Activated CD8-positive, alpha-beta memory T cell treated with anti-CD3 and anti-CD28 coated beads, Interleukin-2, amount 50 U/mL, for 4 hours (primary cell): ENCODE results near the gene CRYAA.
A peak's percentile ranks its signal among the peaks of the same experiment; 100 is the strongest.
"Not testable (repeated sequence)": the region's sequence is repeated elsewhere in the genome, so short reads cannot be mapped to it uniquely, and the experiment has no call there.

Experiments
- DNase-seq: peaks from one replicate; pipeline ENCODE4 v3.0.0-alpha.2; 2020

CRYAA gene

DNA sequence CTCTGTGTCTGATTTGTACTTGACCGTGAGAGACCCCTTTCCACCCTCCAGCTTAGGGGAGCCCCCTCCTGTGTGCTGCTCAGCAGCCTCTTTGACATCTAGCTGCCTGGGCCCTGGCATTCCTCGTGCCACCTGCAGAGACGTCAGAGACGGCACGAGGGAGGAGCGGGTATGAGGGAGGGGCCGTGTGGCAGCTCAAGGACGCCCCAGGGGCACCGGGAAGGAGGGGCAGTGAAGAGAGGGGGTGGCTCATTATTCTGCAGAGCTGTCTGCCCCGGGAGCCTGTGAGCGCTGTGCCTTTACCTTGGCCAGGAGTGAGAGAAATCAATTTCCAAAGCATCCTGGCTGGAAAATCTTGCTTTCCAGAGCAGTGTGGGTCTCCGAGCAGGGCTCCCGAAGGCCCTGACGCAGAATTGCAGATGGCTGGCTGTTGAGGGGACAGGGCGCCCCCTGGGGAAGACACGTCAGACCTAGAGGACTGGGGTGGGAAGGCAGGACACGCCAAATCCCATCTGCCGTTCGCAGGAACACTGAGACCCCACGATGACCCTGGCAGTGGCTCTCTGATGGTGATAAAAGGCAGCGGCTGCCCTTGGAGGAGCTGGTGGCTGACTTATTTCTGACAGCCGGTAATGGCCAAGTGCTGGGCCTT lies 9.5 kb downstream of the CRYAA start:
- not testable (repeated sequence) for DNase-seq

DNA sequence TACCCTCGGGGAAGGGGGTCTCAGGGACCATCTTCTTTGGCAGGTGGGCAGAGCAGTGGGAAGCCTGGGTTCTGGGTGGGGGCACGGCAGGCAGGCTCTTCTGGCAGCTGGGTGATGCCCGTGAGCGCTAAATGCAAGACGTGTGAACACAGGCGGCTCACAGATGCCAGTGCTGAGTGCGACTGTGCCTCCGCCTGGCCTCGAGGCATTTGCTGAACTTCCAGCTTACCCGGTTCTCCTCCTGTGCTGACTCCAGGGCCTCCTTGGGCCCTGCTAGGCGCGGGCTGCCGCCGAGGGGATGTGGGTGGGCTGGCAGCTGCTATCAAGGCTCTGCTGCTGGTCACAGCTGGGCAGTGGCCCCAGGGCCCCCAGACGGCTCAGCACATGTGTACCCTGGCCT lies 12.2 kb downstream of the CRYAA start:
- not testable (repeated sequence) for DNase-seq

DNA sequence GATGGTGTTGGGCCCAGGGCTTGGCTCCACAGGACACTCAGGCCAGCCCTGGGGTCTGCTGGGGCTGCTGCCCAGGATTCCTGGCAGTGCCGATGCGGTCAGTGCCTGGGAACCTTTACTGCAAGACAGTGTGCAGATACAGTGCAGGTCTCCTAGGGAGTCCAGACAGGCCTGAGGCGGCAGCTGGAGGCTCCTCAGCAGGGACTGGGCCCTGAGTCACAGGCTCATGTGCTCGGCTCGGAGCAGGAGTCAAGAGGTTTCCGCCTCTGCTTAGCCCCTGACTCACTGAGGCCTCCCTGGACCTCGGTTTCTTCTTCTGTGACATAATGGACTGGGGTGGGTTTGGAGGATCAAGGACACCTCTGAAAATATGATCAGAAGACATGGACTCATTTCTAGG lies 18.5 kb downstream of the CRYAA start:
- DNase-seq, result not testable (repeated sequence)

- DNase-seq, result peak; percentile 2
Measured at GRCh38 chr21:43187715-43188114, 18.9 kb downstream of the CRYAA start.

GRCh38 chr21:43188181-43188580 lies 19.4 kb downstream of the CRYAA start:
- no peak for DNase-seq

DNA sequence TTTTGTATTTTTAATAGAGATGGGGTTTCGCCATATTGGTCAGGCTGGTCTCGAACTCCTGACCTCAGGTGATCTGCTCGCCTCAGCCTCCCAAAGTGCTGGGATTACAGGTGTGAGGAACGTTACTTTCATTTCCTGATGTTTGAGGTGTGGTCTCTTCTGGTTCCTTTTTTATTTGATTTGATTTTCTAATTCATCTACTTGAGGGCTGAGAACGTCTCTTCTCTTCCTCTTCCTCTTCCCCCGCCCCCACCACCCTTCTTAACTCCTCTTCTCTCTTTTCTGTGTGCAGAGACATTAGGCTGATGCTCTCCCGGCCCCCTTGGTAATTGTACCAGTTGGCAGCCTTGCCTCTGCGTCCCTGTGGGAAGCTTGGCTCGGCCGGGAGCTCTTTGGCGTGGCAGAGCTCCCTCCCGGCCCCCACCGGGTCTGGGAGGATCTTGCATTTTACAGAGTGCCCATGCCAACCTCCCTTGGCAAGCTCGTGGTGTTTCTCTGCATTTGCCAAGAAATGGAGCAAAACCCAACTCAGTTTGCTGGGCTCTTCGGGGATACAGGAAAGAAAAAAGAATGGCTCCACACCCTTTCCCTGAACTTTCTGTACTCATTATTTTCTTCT lies 19.9 kb downstream of the CRYAA start:
- no peak for DNase-seq

DNA sequence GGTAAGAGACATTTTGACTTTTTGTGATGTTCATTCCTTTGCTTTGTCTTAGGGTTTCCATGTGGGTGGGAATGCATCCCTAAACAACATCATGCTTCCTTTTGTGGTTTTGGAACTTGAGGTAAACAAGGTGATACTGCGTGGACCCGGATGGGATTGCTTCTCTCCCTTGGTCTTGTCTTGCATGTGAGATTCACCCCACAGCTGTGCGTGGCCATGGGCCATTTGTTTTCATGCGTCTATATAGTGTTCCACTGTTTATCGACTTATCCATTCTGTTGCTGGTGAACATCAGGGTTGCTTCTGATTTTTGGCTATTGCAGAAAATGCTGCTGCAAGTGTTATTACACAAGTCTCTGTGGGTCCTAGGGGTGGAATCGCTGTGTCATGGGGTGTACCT lies 21.1 kb downstream of the CRYAA start:
- peak; percentile 3 for DNase-seq

- DNase-seq, result peak; percentile 1
Measured at GRCh38 chr21:43190544-43190943, 21.7 kb downstream of the CRYAA start.

DNA sequence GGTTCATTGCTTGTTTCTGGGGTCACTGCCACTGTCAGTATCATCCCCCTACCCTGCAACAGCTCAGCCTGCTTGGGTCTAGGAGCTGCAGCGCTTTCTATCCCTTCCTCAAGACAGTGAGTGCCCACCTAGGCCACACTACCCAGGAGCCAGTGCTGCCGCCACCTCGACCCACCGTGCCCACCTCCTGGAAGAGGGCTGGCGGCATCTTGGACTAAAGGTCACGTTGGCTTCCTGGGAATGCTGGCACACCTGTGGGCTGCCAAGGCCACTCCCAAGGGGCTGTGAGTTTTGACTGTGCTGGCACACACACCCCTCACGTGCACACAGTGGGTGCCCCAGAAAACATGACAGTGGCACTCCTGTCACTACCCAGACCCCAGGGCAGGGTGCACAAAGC lies 22.1 kb downstream of the CRYAA start:
- peak; percentile 4 for DNase-seq

DNA sequence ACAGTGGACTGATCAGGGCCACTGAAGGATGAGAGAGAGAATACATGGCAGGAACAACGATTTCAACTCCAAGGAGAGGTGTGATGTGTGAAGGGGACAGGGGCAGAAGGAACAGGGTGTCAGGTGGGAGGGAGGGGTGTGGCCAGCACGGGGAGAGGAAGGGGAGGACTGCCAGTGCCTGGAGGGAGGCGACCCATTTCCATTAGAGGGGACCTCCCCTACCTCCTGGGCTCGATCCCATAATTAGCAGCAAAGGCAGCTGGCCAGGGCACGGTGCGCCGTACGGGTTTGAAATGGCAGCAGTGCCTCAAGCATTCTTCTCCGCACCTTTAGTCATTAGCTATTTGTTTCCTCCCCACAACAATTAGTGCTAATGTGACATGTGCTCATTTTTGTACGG lies 22.7 kb downstream of the CRYAA start:
- peak; percentile 9 for DNase-seq

GRCh38 chr21:43191971-43192370 lies 23.2 kb downstream of the CRYAA start:
- no peak for DNase-seq

DNA sequence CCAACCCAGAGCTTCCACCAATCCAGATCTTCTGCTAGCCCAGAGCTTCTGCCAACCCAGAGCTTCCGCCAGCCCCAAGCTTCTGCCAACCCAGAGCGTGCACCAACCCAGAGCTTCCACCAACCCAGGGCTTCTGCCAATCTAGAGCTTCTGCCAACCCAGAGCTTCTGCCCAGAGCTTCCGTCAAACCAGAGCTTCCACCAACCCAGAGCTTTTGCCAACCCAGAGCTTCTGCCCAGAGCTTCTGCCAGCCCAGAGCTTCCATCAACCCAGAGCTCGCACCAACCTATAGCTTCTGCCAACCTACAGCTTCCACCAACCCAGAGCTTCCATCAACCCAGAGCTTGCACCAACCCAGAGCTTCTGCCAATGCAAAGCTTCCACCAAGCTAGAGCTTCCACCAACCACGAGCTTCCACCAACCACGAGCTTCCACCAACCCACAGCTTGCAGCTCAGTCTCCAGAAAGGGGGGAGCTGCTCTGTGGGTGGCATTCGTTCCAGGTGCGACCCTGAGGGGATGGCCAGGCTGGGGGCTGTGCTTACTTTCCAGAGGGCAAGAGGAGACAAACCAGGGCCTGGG lies 23.8 kb downstream of the CRYAA start:
- DNase-seq, result peak; percentile 4

DNA sequence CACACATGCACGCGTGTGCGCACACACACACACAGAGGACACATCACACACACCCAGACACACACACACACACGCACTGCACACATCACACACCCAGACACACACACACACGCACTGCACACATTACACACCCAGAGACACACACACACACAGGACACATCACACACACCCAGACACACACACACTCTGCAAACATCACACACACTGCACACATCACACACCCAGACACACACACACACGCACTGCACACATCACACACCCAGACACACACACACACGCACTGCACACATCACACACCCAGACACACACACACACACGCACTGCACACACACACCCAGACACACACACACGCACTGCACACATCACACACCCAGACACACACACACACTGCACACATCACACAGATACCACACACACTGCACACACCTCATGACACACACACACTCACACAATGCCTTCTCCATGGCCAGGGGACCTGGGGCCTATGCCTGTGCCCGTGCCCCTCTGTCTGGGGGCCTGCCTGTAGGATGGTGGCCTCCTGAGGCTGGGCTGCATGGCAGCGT lies 24.4 kb downstream of the CRYAA start:
- DNase-seq, result no peak

DNA sequence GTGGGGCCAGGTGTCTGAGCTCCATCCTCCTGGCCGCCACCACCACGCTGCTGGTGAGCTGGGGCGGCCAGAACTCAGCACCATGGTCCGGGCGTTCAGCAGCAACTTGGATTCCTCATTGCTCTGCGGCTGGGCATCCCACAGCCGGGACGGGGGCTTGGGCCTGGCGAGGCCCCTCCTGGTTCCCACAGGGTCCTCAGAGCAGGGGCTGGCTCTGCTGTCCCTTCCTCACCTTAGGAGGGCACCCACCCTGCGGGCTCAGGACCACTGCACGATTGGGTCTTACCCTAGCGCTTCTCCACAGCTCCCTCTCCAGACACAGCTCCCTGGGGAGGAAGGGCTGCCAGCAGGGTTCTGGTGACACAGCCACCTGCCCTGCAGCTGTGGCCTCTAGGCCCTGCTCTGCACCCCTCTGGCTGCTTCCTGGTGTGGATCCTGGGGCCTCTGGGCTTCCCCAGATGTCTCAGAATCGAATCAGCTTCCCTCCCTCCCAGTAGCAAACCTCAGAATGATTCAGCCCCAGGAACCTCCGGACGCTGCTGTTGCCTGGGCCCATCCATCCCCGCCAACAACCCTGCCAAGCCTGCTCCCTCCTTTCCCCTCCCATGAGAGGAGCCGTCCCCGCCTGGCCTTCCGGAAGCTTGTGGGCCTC lies 25.0 kb downstream of the CRYAA start:
- peak; percentile 8 for DNase-seq

DNA sequence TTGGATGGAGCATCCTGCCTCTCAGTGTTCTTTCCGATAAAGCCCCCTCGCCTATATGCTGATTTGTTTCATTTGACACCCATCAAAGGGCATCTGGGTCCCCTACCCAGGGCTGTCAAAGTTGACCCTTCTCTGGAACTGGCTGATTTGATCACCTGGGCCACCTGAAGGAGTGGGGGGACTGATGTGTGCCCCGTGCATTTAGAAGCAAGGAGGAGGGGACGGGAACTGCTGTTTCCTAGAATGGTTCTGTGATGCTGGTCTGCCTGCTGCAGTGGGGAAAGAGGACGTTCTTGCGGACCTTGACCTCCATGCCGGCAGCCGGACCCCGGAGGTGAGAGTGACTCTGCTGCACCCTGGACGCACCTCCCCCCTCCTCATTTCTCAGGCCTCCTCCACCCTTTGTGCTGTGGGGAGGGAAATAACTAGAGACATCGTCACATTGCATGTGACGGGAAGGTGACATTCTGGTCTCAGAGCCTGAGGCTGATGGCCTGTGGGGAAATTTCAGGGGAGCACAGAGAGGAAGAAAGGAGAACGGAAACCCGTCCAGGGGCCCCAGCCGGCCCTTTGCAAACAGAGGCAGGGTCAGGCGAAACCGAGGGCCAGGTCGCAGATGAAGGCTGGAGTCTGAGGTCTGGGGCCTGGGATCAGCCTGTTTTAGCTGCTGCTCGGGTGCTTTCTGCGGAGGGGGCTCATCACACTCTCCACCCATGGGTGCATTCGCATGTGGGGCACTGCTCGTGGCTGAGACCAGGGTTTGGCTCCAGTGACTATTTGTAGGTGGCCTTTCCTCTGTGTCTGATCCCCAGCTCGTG lies 25.7 kb downstream of the CRYAA start:
- peak; percentile 2 for DNase-seq

DNA sequence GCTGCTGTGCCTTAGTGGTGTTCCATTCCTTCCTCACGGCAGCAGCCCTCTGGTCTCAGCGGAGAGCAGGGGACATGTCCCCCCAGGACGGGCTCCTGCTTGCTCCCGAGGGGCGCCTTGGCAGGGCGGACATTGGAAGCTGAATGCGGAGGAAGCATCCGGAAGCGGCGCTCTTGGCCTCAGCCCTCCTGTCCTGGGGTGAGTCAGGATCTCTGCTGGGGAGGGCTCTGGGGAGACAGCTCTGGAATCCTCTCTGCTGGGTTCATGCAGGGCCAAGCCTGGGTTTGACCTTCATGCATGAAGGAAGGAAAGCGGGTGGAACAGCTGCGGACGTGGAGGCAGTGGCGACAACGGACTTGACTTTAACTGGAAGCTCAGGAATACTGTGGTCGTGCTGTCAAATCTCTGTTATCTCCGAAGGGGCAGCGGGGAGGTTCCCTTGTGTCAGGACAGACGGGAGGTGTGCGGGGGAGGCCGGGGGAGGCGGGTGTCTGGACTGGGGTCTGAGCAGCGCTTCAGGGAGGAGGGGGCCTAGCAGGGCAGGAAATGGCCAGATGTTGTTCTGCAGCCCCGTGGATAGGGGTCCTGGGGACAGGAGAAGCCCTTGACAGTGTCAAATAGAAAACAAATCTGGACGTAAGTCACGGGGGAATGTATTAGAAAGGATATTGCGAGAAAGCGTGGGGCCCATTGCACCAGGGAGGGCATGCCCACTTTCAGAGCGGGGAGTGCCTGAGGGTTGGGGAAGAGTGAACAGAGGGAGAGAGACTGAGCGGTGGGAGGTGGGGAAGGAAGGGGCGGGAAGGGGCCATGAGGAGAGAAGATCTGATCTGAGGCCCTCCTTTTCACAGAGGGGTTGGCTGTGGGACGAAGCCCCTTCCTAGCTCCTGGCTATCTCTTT lies 26.6 kb downstream of the CRYAA start:
- DNase-seq, result peak; percentile 11

- peak; percentile 3 for DNase-seq
Measured at GRCh38 chr21:43196826-43197225, 28.0 kb downstream of the CRYAA start.

GRCh38 chr21:43198376-43198775 lies 29.6 kb downstream of the CRYAA start:
- no peak for DNase-seq

DNA sequence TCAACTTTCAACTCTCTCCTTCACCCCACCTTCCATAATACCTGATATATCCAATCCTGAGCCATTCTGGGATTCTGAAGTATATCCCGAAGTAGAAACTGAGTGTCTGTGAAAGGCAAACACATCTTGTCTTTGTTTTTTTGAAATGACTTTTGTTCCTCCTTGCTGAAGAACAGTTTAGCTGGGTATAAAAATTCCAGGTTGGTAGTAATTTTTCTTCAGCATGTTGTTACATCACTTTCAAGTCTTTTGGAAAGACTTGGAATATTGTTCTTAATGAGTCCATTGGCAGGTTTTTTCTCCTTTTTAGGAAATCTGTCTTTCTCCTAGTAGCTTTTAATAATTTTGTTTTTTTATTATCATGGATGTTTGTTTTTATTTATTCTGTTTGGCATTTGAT lies 32.7 kb downstream of the CRYAA start:
- DNase-seq, result no peak

DNA sequence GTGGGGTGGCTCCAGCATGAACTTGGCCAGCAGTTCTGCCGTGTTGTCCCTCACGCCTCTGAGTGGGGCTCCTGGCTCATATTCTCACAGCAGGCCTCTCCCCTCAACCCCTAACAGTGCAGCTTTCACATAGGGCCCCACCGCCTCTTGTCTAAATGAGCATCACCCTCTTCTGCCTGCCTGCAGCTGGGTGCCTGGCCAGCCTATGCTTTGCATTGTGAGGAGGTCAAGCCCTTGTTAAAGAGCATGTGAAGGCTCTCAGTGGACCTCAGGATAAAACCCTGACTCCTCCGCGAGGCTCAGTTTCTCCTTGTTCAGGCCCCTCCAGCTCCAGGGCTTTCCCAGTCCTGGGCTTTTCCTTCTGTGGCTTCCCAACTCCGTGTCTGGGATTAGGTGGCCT lies 34.8 kb downstream of the CRYAA start:
- peak; percentile 3 for DNase-seq

DNA sequence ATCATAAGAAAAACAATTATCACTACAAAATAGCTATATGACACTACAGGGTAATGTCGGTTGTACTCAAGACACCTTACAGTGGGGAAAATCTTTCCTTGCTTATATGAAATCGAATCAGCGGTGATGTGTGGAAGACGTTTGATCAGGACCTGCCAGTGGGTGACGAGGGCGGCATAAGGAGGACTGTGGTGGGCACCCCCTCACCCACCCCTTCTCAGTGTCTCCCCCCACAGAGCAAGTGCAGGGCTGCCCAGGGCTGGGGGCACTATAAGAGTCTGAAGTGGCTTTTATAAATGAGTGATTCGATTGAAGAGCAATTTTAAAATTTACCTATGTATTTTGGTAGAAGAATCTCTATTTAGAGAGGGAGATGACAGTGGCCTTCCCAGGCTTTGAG lies 35.8 kb downstream of the CRYAA start:
- DNase-seq, result no peak
